Endothelial cell of umbilical vein (primary cell): ENCODE measurements around the gene FANCD2.

ENCODE experiments used
- CTCF ChIP-seq, 2 donors: IDR thresholded peaks; 1 replicate in 1 of 2; 2 replicates in 1 of 2; pipeline ENCODE4 v1.5.1; 2011; ENCODE audit warnings: low read length in 2 of 2, mild to moderate bottlenecking in 2 of 2, moderate library complexity in 2 of 2, control low read depth in 1 of 2, inconsistent platforms in 1 of 2, low read depth in 1 of 2; ENCODE audit not compliant: insufficient read depth in 1 of 2; ENCODE audit errors: extremely low read depth in 1 of 2
- EZH2 ChIP-seq: IDR thresholded peaks from 2 replicates; pipeline ENCODE4 v1.6.1; 2012; ENCODE audit warnings: borderline replicate concordance, low read depth, mild to moderate bottlenecking, moderate library complexity, low read length, inconsistent platforms; ENCODE audit not compliant: severe bottlenecking
- GATA2 ChIP-seq: IDR thresholded peaks from 2 replicates; pipeline ENCODE4 v1.7.0; 2011; ENCODE audit warnings: low read depth, mild to moderate bottlenecking, moderate library complexity, mixed read lengths, low read length; ENCODE audit not compliant: insufficient read length, insufficient read depth
- JUN ChIP-seq: IDR thresholded peaks from 2 replicates; pipeline ENCODE4 v1.6.1; 2011; ENCODE audit warnings: borderline replicate concordance, low read depth; ENCODE audit not compliant: insufficient read length, insufficient read depth
- POLR2A ChIP-seq: IDR thresholded peaks from 2 replicates; pipeline ENCODE4 v1.6.1; 2012; ENCODE audit warnings: low read depth, mild to moderate bottlenecking, control low read depth, low read length
- POLR2AphosphoS5 ChIP-seq: IDR thresholded peaks from 2 replicates; pipeline ENCODE4 v1.6.1; 2012; ENCODE audit warnings: low read depth, mild to moderate bottlenecking, control low read depth, low read length, moderate library complexity; ENCODE audit not compliant: insufficient read depth
- TF ChIP-seq, protein P1 (sequence below): IDR thresholded peaks from 2 replicates; pipeline ENCODE4 v1.6.1; 2011; ENCODE audit not compliant: insufficient read depth, insufficient read length

- TF ChIP-seq CTCF (IDR thresholded peaks at IDR 0.05; ENCODE audit: extremely low read depth in 1 of 2, insufficient read depth in 1 of 2, low read depth in 1 of 2, low read length in 2 of 2), result no peak
- no peak for TF ChIP-seq POLR2AphosphoS5
- TF ChIP-seq POLR2A, result no peak
- TF ChIP-seq JUN, result no peak
- no peak for TF ChIP-seq EZH2
- no peak for TF ChIP-seq GATA2
- TF ChIP-seq, protein P1, sequence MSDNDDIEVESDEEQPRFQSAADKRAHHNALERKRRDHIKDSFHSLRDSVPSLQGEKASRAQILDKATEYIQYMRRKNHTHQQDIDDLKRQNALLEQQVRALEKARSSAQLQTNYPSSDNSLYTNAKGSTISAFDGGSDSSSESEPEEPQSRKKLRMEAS, result no peak
Observed at GRCh38 chr3:10004506-10004905, 21.7 kb upstream of the FANCD2 start.
